SK-N-SH (cell line): Measurements from ENCODE around the gene TMPRSS13. TPM values are rescaled to one million over a fixed set of nuclear protein-coding genes. Genes with fewer than 3 reads are reported as not detected.

Source experiments
- CTCF ChIA-PET: fragments of 300-600, 350-600 bp; formaldehyde crosslinking; extraction: SDS; loops from one replicate; lab custom pipeline; 2021; lab: Yijun Ruan, JAX
- POLR2A ChIA-PET: fragments of 350-600 bp; sonication (Branson Sonifier 250); formaldehyde crosslinking; extraction: SDS; loops from one replicate; lab custom pipeline; 2020; ENCODE audit warnings: antibody characterized with exemption, inconsistent platforms; lab: Yijun Ruan, JAX
- DNase-seq: peaks from one replicate; pipeline ENCODE4 v3.0.0; 2012
- H2AFZ ChIP-seq: fragments of 200-600 bp; sonication (generic); 2 replicates; pipeline ENCODE4 v1.8.1; 2016; ENCODE audit warnings: antibody characterized with exemption, mild to moderate bottlenecking, low read depth
- H3F3A ChIP-seq: fragments of 200-600 bp; sonication (generic); replicated peaks from 2 replicates; pipeline ENCODE3; 2016; ENCODE audit warnings: antibody characterized with exemption, mild to moderate bottlenecking; ENCODE audit not compliant: insufficient read depth
- H3K27ac ChIP-seq, 2 experiments: fragments of 200-500 bp in 1 of 2; fragments of 200-600 bp in 1 of 2; sonication (Bioruptor generic) in 1 of 2; sonication (generic), shearing (Covaris generic) in 1 of 2; 2 replicates each; pipeline versions ENCODE4 v1.5.1 to v1.6.1; 2014 to 2016; ENCODE audit warnings: low read depth in 2 of 2, inconsistent platforms in 1 of 2, low read length in 1 of 2, mild to moderate bottlenecking in 1 of 2, mixed read lengths in 1 of 2
- H3K27me3 ChIP-seq: fragments of 200-600 bp; sonication (generic), shearing (Covaris generic); 2 replicates; pipeline ENCODE4 v1.6.1; 2016; ENCODE audit warnings: mixed run types; ENCODE audit not compliant: insufficient read depth
- H3K36me3 ChIP-seq, 2 experiments: fragments of 200-500 bp in 1 of 2; fragments of 200-600 bp in 1 of 2; sonication (Bioruptor generic) in 1 of 2; sonication (generic) in 1 of 2; replicated peaks in 1 of 2; 2 replicates each; pipeline versions ENCODE3 to v1.5.1; 2014 to 2016; ENCODE audit warnings: low read length in 1 of 2, mild to moderate bottlenecking in 1 of 2; ENCODE audit not compliant: insufficient read depth in 2 of 2, control insufficient read depth in 1 of 2
- H3K4me1 ChIP-seq, 2 experiments: fragments of 200-500 bp in 1 of 2; fragments of 200-600 bp in 1 of 2; sonication (Bioruptor generic) in 1 of 2; sonication (generic), shearing (Covaris generic) in 1 of 2; 2 replicates each; pipeline versions ENCODE4 v1.5.1 to v1.6.1; 2014 to 2016; ENCODE audit warnings: low read depth in 1 of 2, low read length in 1 of 2, mixed run types in 1 of 2; ENCODE audit not compliant: insufficient read depth in 2 of 2, control insufficient read depth in 1 of 2
- H3K4me2 ChIP-seq: fragments of 200-600 bp; sonication (generic), shearing (Covaris generic); 2 replicates; pipeline ENCODE4 v1.6.1; 2017; ENCODE audit warnings: mixed run types
- H3K4me3 ChIP-seq, 2 experiments: fragments of 200-500 bp in 1 of 2; fragments of 200-600 bp in 1 of 2; sonication (Bioruptor generic) in 1 of 2; sonication (generic), shearing (Covaris generic) in 1 of 2; 2 replicates each; pipeline versions ENCODE4 v1.5.1 to v1.8.1; 2014 to 2016; ENCODE audit warnings: low read depth in 2 of 2, inconsistent platforms in 1 of 2, low read length in 1 of 2, mild to moderate bottlenecking in 1 of 2, mixed read lengths in 1 of 2, moderate library complexity in 1 of 2
- H3K79me2 ChIP-seq: fragments of 200-600 bp; sonication (generic); 2 replicates; pipeline ENCODE4 v1.8.1; 2017; ENCODE audit warnings: mild to moderate bottlenecking; ENCODE audit not compliant: insufficient read depth
- H3K9ac ChIP-seq: fragments of 200-600 bp; sonication (generic); 2 replicates; pipeline ENCODE4 v1.6.1; 2017; ENCODE audit warnings: mixed run types
- H3K9me2 ChIP-seq: fragments of 200-600 bp; sonication (generic); 2 replicates; pipeline ENCODE4 v1.6.1; 2017; ENCODE audit warnings: mixed run types
- H3K9me3 ChIP-seq: fragments of 200-600 bp; sonication (generic); 2 replicates; pipeline ENCODE4 v1.6.1; 2017; ENCODE audit warnings: mixed run types, mild to moderate bottlenecking, moderate library complexity
- H4K20me1 ChIP-seq: fragments of 200-600 bp; sonication (generic); 2 replicates; pipeline ENCODE4 v1.6.1; 2017; ENCODE audit warnings: mild to moderate bottlenecking, mixed run types; ENCODE audit not compliant: insufficient read depth
- FOXM1 ChIP-seq: IDR thresholded peaks from 2 replicates; pipeline ENCODE4 v1.4.0; 2012; ENCODE audit warnings: low read depth, mild to moderate bottlenecking
- IRF3 ChIP-seq: fragments of 150-350 bp; IDR thresholded peaks from 2 replicates; pipeline ENCODE4 v1.6.1; 2016; ENCODE audit warnings: mild to moderate bottlenecking, low read depth, low read length
- JUND ChIP-seq: IDR thresholded peaks from 2 replicates; pipeline ENCODE4 v1.4.0; 2012
- NRF1 ChIP-seq: IDR thresholded peaks from 2 replicates; pipeline ENCODE4 v1.6.1; 2012; ENCODE audit warnings: low read depth, mild to moderate bottlenecking, low read length
- PBX3 ChIP-seq: IDR thresholded peaks from 2 replicates; pipeline ENCODE4; 2012
- RXRA ChIP-seq: IDR thresholded peaks from 2 replicates; pipeline ENCODE4 v1.4.0; 2012; ENCODE audit warnings: low read depth, mild to moderate bottlenecking, borderline replicate concordance
- TCF12 ChIP-seq: IDR thresholded peaks from 2 replicates; pipeline ENCODE4 v1.4.0; 2012
- TEAD4 ChIP-seq: IDR thresholded peaks from 2 replicates; pipeline ENCODE4 v1.4.0; 2012; ENCODE audit warnings: mild to moderate bottlenecking, borderline replicate concordance; ENCODE audit not compliant: insufficient read depth
- USF2 ChIP-seq: fragments of 150-350 bp; IDR thresholded peaks from 2 replicates; pipeline ENCODE4 v1.6.1; 2017; ENCODE audit warnings: antibody characterized with exemption, low read length, low read depth, borderline replicate concordance
- WGBS: methylation state at CpG from one replicate; pipeline ENCODE4 v1.1.6; 2017; ENCODE audit warnings: low lambda C conversion rate; 5-methylcytosine and 5-hydroxymethylcytosine counted together
- polyA plus RNA-seq, 3 experiments: library from polyadenylated mRNA; depleted of rRNA; stranded (reverse); fragments of >200 nt; gene quantifications; 2 replicates each; pipeline ENCODE4 v1.2.3, GENCODE V29; 2012

Gene TMPRSS13
- polyA plus RNA-seq, 1 of the 3 experiments (the other 2 are of a cell fraction), result not detected

- 95% methylated on average over 4 of the region's 4 CpGs for whole genome bisulfite sequencing
- no peak for TF ChIP-seq TCF12
- TF ChIP-seq IRF3, result no peak
- TF ChIP-seq FOXM1, result no peak
These were observed 54.3 kb downstream of the TMPRSS13 start for GRCh38 chr11:117874910-117875381.

GRCh38 chr11:117874253-117874909 lies 54.8 kb downstream of the TMPRSS13 start:
- Histone ChIP-seq H3K27me3 (peaks cover 29% of the 10 kb centered on the region), H3K79me2 (no peaks in the 10 kb centered on the region), H3K27ac (no peak overlapping the region), H3F3A (no peaks in the 10 kb centered on the region), H3K9me2 (no peaks in the 10 kb centered on the region), H4K20me1 (no peaks in the 10 kb centered on the region), H2AFZ (no peak overlapping the region), H3K4me1 (peaks cover 0 to 43% of the 10 kb centered on the region in 2 experiments; a peak in 1 of 4 replicates), H3K9ac (no peak overlapping the region), H3K9me3 (no peaks in the 10 kb centered on the region), H3K36me3 (no peaks in the 10 kb centered on the region), H3K4me2 (no peak overlapping the region), H3K4me3 (no peak overlapping the region)
- ChIA-PET CTCF (interaction anchor here (1.1 kb wide), 1 partner anchor 14 kb away, joined by 3 read pairs; no protein-coding TSS in a partner anchor), POLR2A (no interaction called here)
- no peak for TF ChIP-seq PBX3
- no peak for DNase-seq
- WGBS, result 73% methylated on average over 14 of the region's 16 CpGs

More at GRCh38 chr11:117874910-117875381, 54.3 kb downstream of the TMPRSS13 start:
- ChIA-PET POLR2A (no interaction called here), CTCF (interaction anchor here (0.8 to 4.1 kb wide), 6 partner anchors 15 to 72 kb away, joined by 3 to 31 read pairs (median 4); no protein-coding TSS in a partner anchor)
- no peak for DNase-seq
- H4K20me1 ChIP-seq, result no peaks in the 10 kb centered on the region
- no peaks in the 10 kb centered on the region for H3F3A ChIP-seq
- no peak overlapping the region for H3K9ac ChIP-seq
- H3K4me3 ChIP-seq, result no peak overlapping the region; a peak in 1 of 4 replicates
- H3K4me1 ChIP-seq, result peaks cover 0 to 38% of the 10 kb centered on the region in 2 experiments; a peak in 1 of 4 replicates
- no peaks in the 10 kb centered on the region for H3K9me3 ChIP-seq
- H3K27me3 ChIP-seq, result peaks cover 29% of the 10 kb centered on the region
- H3K9me2 ChIP-seq, result no peaks in the 10 kb centered on the region
- no peaks in the 10 kb centered on the region for H3K79me2 ChIP-seq
- no peak overlapping the region for H3K4me2 ChIP-seq
- no peak overlapping the region for H3K27ac ChIP-seq
- no peak overlapping the region for H2AFZ ChIP-seq
- H3K36me3 ChIP-seq, result no peaks in the 10 kb centered on the region

GRCh38 chr11:117873828-117874125 lies 55.4 kb downstream of the TMPRSS13 start:
- POLR2A ChIA-PET, result no interaction called here
- Histone ChIP-seq H3K4me2 (no peak overlapping the region), H3K4me1 (peaks cover 0 to 49% of the 10 kb centered on the region in 2 experiments; a peak in 1 of 4 replicates), H3K79me2 (no peaks in the 10 kb centered on the region), H3K9me3 (no peaks in the 10 kb centered on the region), H4K20me1 (no peaks in the 10 kb centered on the region), H3K27me3 (peaks cover 29% of the 10 kb centered on the region), H3K9me2 (no peaks in the 10 kb centered on the region), H3K36me3 (no peaks in the 10 kb centered on the region), H3K4me3 (no peak overlapping the region), H2AFZ (no peak overlapping the region), H3K27ac (no peak overlapping the region), H3K9ac (no peak overlapping the region), H3F3A (no peaks in the 10 kb centered on the region)
- DNase-seq, result no peak
- CTCF ChIA-PET, result no interaction called here
- 76% methylated on average over 7 of the region's 8 CpGs for WGBS
- TF ChIP-seq TEAD4, result no peak
- TF ChIP-seq RXRA, result no peak
- no peak for TF ChIP-seq USF2
- no peak for TF ChIP-seq NRF1
- no peak for TF ChIP-seq JUND
